HG03108 (cell line): ENCODE data around the gene ZNF619.
A peak's percentile ranks its signal among the peaks of the same experiment; 100 is the strongest.

Source experiments
- ATAC-seq: cut with Tn5 transposase; IDR thresholded peaks from one replicate; pipeline ENCODE4 v1.9.1; 2021; ENCODE audit warnings: moderate library complexity; ENCODE audit not compliant: unreplicated experiment

ZNF619 gene

DNA sequence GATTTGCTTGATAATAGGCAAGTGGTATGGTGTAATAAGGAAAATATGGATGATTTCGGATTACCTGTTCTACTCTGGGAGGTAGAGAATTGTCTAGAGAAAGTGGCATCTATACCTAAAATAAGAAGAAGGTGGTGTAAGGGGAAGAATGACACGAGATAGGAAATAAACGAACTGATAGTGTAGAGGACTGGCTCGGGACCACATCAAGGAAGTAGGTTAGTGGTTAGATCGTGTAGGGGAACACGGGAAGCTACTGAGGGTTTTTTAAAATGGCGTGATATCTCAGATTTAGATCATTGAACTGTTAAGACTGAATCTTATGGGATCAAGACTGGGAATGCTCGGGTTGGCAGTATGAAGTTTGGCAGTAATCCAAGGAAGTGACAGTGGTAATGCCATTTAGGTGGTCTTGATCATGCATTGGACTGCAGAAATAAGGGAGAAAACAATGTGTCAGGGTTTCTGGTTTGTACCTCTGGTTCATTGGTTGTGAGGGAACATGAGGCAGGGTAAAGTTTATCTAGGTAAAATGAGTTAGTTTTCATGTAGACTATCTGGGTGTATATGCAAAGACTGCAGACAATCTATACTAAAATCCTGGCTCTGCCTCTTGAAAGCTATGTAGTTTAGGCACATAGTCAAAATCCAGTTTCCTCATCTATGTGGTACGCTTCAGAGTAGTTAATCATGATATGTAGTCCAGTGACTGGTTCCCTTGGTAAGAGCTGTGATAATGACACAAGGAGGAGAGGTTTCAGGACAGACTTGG lies 12.4 kb upstream of the ZNF619 start:
- ATAC-seq: no peak

DNA sequence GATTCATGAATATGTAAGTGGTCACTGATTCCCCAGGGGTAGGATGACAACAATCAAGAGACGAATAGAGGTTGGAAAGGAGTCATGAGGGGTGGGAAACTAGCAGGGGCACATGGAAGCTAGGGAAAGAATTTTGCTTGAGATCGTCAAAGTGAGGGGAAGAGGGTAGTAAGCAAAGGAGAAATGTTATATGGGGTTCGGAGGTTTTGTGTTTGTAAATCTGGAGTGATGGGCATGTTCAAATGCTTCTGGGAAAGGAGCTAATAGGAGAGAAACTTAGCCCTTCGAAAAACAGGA lies 11.9 kb upstream of the ZNF619 start:
- ATAC-seq: no peak

DNA sequence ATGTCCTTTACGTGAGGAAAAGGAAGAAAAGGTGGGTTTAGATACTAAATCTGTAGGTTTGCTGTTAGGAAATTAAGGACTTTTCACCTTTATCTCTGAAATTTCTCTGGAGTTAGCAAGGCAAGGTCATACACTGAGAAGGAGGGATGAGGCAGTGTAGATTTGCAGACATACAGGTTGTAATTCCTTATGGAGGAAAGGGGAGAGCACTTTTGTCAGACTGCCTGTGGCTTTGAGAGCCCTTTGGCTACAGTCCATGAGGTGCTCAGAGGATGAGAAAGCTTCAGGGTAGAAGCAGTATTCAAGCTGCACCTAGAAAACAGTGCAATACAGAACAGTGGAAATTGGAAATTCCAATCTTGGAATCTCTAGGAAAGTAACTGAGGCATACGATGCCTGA lies 11.5 kb upstream of the ZNF619 start:
- ATAC-seq: no peak

DNA sequence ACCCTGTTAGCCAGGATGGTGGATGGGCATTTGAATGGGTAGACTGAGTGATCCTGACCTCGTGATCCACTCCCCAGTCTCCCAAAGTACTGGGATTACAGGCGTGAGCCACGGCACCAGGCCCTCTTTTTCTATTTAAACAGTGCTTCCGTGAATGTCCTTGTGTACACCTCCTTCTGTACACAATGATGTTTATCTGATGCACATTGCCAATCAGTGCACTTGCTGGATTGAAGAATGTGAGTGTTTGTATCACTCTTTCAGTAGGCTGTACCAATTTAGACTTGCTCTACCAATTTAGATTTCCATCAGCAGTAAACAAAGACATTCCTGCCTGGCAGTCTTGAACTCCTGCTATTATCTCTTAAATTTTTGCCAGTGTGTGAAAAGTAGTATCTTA lies 8.9 kb upstream of the ZNF619 start:
- no peak for ATAC-seq

DNA sequence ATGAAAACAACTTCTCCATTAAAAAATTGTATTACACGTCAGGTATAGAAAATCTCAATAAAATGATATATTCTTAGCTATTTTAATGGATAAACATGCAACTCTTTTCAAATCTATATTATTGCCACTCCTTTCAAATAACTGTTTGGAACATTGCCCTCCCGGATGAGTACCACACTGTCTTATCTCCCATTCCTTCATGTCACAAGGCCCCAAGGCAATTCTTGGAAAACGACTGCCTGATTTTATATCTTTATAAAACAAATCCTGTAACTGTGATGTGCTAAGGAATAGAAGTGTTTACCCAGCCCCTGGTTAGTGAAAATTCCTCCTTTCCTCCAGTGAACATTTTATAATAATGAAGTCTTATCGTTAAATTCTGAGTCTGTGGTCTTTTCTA lies 6.2 kb upstream of the ZNF619 start:
- no peak for ATAC-seq

DNA sequence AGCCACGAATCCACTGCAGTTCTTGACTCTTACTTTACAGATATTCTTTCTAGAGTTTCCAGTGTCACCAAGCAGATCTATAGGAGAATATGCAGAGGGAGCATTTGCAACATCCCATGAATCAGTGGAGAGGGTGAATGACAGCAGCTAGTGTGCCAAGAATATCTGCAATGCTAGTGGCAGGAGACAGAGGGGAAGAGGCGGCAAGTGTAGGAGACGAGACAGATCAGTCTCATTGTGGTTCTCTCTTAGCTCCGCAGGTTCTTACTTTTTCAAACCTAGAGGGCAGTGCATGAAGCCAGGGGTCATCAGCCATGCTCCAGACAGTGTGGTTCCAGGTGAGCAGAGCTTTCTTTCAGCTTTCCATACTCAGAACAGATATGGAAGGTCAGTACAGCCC lies 744 bp downstream of the ZNF619 start:
- ATAC-seq: no peak

DNA sequence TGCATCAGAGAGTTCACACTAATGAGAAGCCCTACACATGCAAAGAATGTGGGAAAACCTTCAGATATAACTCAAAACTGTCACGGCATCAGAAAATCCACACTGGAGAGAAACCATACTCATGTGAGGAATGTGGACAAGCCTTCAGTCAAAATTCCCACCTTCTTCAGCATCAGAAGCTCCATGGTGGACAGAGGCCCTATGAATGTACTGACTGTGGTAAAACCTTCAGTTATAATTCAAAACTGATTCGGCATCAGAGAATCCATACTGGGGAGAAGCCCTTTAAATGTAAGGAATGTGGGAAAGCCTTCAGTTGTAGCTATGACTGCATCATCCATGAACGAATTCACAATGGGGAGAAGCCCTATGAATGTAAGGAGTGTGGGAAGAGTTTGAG lies 10.2 kb downstream of the ZNF619 start:
- ATAC-seq: no peak

DNA sequence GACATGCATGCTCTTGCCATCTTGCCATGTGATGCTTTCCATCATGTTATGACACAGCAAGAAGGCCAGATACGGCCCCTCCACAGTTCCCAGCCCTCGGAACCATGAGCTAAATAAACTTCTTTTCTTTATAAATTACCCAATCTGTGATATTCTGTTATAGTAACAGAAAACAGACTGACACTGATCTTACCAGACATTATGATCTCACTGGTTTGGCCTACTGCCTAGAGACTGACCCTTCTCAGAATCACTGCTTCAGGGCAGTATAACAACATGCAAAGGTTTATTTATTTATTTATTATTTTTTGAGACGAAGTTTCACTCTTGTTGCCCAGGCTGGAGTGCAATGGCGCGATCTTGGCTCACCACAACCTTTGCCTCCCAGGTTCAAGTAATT lies 14.0 kb downstream of the ZNF619 start:
- ATAC-seq: no peak

DNA sequence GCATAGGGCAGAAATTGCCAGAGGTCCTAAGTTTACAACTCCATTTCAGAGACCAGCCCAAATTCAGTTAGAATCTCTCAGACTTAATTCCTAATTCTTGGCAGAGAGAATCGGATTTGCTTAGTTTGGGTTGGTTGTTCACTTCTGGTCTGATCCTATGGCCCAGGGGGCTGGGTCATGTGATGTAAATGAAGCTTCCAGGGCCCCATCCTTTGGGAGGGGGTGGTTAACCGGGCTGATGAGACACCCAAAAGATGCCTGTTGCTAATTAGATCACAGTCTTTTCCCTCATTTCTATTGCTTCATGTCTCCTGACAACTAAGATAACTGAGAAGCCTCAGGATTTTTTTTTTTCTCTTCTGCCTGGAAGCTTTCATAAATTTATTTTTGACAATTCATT lies 17.8 kb downstream of the ZNF619 start:
- no peak for ATAC-seq

DNA sequence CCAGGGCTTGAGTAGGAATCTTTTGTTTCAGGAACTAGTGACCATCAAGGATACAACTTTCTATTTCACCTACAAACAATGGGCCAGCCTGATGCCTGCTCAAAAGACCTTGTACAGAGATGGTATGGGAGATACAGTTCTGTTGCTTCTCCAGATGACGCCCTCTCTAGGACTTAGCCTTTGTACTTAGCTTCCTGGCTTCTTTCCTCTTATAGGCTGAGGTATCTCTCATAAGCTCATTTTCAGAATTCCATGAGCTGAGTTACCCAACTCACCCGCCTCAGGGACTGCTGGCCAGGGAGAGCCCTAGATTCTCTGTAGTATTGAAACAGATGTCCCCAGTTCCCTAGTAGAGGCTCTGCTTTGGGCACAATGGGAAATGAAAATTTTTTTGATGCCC lies 20.4 kb downstream of the ZNF619 start:
- no peak for ATAC-seq

DNA sequence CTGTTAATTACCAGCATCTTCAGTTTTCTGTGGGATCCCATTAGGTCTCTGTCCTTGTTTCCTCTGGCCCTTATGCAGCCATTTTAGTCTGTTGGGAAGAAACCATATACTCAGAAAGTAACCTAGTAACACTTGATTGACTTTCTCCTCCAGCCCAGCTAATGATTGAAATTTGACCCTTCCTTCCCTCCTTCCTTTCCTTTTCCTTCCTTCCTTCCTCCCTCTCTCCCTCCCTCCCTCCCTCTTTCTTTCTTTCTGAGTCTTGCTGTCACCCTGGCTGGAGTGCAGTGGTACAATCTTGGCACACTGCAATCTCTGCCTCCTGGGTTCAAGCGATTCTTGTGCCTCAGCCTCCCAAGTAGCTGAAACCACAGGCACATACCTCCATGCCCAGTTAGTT lies 23.0 kb downstream of the ZNF619 start:
- ATAC-seq: no peak

DNA sequence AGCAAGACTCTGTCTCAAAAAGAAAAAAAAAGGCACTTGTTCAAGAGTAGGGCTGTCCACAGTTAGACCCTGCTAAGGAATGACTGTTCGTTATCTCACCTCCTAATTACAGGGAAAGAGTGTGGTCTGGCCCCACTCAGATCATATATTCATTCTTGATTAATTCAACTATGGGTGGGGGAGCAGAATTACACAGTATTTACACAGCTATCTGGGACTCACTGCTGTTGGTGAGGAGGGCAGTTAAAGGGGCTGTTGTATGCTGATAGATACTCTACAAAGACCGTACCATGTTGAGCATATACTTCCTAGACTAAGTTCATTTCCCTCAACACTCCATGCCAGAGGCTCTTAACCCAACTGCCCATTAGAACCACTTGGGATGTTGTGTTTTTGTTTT lies 25.1 kb downstream of the ZNF619 start:
- no peak for ATAC-seq

DNA sequence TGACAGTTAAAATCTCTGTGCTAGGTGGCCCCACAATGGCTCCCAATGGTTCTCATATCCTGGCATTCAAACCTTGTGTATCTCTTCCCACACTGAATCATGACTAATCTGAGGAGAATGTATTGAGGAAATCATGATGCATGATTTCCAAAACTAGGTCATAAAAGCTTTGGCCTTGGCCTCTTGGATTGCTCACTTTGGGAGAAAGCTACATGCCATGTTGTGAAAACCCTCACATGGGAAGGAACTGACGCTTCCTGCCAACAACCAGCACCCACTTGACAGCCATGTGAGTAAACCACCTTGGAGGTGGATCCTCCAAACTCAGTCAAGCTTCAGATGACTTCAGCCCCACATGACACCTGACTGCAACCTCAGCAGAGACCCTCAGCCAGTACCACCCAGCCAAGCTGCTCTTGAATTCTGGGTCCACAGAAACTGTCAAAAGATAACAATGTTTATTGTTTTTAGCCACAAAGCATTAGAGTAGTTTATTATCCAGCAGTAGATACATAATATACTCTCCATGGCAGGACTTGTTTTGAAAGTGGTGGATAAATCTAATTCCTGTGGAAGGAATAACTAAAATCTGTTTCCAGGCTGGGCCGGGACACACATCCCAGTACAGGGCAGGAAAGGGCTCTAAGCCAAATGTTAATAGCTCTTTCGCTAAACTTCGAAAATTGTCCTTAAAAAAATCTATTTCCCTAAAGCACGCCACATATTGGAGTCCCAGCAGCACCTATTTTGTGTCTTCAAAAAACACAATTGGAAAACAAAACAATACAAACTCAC lies 27.9 kb downstream of the ZNF619 start:
- no peak for ATAC-seq

DNA sequence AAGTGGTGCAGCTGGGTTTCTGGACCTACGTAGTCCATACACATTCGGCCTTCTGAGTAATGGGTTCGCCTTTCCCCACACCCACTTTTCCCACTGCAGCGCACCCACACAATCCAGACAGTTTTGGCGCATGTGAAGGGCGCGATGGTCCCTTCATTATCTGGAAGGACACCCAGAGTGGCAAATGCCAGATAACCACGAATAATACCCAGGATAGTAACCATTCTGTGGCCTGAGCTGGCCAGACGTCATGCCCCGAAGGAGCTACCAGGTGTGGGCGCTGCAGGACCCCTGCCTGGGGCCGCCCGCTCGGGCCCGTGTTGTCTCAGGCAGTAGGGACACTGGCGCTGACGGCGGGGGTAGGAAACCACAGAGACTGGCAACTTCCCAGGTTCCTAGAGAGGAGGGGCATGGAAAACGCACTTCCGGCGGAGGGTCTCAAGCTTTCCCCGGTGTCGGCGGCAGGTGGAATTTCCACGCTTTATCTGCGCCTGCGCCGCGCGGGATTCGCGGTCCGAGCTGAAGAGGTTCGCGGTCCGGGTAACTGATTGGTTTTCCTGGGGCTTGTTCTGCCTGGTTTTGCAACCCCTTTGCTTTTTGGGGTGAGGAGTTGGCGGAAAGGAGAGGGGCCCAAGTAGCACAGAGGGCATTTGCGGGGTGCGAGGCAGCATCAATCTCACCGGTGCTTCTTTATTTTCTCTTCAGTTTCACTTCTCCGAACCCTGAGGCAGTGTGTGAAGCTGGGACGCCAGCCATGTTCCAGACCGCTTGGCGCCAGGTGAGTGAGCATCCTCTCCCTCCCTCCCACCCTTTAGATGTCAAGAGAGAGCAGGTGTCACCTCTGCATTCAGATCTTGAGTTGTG lies 28.9 kb downstream of the ZNF619 start, which contains the start of gene ZNF620:
Gene ZNF620 (plus strand): TSS at position 441 of the 864 bp plus-strand sequence. CDS start 314 bp downstream, at position 755.
- ATAC-seq: peak; percentile 71

DNA sequence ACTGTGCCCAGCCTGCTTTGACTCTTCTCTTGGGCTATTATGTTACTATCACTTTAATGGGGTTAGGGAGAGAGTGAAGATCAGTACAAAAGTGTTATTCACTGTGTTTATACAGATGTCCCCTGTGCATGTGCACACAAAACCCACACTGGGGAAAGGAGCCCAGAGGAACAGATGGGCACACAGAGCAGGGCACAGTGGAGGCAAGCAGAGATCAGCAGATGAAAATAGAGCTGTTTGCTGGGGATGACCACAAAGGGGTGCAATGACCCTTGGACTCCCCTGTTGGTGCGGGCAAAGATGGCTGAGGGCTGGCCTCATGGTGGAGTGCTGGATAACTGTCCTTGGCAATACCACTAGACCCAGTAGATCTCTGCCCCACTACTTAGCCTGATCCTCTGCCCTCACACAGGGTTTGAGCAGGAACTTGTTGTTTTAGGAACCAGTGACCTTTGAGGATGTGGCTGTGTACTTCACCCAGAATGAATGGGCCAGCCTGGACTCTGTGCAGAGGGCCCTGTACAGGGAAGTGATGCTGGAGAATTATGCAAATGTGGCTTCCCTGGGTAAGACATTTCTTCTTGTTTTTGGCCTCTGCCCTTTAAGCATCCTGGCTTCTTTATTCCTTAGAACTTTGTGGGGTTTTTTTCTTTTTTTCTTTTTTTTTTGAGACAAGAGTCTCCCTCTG lies 34.3 kb downstream of the ZNF619 start:
- no peak for ATAC-seq

DNA sequence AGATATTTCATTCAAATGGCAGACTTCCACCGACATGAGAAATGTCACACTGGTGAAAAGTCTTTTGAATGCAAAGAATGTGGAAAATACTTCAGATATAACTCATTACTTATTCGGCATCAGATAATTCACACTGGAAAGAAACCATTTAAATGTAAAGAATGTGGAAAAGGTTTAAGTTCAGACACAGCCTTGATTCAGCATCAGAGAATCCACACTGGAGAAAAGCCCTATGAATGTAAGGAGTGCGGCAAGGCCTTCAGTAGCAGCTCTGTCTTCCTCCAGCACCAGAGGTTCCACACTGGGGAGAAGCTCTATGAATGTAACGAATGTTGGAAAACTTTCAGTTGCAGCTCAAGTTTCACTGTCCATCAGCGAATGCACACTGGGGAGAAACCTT lies 39.3 kb downstream of the ZNF619 start:
- ATAC-seq: no peak

DNA sequence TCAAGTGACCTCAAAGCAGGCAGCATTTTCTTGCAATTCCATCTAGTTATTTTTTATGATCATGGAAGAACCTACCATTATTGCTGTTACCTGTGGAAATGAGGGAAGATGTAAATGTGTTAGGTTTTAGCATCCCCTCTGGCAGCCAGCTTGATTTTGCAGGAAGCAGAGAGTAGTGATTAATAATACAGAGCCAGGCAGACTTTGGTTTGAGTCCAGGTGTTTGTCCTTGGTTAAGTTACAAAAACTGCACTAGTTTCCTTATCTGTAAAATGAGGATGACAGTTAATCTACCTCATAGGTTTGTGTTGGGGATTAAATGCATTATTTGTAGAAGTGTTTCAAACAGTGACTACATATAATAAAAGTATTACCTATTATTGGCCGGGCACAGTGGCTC lies 41.1 kb downstream of the ZNF619 start:
- no peak for ATAC-seq

DNA sequence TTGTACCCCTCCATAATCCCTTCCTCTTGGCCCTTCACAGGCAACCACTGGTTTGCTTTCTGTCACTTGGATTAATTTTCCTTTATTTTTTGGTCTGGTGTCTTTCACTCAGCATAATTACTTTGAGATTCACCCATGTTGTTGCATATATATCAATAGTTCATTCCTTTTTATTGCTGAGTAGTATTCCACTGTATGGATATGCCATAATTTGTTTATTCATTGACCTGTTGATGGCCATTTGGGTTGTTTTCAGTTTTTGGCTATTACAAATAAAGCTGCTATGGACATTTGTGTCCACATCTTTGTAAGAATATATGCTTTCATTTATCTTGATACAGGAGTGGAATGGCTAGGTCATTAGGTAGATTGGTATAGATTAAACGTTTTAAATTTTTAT lies 41.9 kb downstream of the ZNF619 start:
- ATAC-seq: no peak

DNA sequence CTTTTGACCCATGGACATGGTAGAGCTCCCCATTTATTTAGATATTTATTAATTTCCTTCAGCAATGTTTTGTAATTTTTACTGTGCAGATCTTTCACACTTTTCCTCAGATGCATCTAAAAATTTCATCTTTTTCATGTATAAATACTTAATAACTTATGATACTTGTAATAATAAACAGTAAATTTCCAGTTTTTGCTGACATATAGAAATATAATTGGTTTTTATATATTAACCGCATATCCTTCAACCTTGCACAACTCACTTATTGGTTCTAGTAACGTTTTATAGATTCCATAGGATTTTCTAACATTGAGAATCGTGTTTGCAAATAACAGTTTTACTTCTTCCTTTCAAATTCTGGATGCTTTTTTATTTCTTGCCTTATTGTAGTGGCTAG lies 44.3 kb downstream of the ZNF619 start:
- no peak for ATAC-seq

DNA sequence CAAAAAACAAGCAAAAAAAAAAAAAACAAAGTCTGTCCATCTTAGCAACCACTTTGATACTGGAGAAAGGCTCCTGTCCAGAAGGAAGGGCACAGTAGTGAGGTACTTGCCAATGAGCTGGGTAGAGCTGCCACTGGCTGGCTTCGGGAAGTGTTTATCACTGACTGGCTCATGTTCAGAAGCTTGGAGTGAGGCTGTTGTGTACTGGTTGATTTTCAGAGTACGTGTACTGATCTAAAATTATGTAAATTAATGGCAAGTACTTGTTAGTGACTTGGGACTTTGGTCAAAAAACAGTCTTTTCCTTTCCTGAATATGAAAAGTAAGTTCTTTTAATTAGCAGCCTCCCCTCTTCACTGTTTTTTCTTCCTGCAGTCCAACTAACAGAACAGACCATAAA lies 46.9 kb downstream of the ZNF619 start:
- ATAC-seq: no peak

DNA sequence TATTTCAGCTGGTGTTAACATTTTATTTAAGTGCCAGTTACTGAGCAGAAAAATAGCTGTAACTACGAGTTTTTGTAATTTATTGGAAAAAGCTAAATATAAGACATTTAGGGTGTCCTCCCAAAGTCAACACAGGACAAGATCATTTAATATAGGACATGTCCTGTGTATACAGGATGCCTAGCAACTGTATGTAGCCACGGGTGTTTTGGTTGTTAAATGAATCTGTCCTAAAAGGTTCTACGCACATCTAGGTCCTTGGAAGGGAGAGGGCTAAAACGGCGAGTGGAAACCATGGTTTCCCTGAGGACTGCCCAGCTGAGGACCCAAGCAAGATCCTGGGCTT lies 47.3 kb downstream of the ZNF619 start:
- no peak for ATAC-seq
